Measurements from ENCODE around the gene CDH13.

Gene CDH13

DNA sequence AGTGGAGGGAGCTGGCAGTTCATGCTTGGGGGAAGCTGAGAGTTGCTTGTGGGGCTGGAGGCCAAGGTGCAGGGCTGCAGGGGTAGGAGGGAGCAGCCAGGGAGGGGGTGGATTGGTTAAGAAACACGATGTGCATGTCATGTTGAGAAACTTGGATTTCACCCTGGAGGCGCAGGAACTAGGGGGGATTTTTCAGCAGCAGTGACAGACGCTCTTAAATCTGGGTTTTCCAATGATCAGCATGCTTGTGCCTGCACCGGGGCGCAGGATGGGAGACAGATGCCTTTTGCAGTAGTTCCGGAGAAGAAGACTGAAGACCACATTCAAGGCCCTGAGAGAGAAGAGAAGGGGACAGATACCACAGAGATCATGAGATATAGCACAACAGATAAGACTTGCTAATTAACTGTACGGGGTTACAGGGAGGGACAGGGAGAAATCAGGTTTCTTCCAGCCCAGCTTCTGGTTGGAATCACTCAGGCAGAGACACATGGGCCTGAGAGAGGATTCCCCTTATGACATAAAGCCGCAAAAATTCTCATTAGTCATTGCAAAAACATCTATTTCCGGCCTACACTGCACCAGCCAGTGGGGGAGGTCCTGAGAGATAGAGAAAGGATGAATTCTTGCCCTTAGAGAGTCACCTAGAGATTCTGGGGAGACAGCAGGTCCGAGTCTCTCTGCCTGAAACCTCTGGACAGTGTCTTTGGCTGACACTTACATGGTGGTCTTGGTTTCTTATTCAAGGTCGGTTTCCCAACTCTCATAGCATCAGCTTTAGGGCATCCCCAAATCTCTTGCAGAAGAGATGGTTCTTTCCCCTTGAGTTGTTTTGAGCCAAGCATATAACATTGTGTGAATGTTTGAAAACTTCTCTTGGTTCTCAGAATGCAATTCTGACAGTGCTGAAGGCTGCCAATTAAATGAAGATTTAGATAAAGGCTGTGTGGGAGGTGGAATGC is 27.1 kb downstream of the CDH13 start:
- DNase-seq: peak; percentile 71

DNA sequence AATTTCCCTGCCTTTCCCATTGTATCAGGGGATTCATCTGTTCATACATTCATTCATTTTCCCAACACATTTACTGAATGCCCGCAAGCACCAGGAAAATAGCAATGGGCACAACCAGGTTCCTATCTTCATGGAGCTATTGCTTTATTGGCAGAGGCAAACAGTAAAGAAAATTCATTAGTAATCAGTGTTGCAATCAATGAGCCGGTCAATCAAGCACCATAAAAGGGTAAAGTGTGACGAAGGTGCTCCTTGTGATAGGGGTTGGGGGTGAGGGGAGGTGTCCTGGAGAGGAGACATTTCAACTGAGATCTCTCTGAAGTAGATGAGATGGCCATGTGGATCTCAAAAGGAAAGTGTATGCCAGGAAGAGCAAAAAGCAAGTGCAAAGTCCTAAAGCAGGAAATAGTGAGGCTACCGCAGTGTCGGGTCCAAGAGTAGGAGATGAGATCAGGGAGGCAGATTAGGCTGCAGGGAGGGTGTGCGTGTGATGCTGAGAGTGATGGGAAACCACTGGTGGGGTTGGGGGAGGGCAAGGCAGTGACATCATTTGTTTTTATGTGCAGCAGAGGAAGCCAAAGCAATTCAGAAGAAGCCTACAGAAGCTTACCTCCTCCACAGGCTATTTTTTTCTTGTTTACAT is 28.4 kb downstream of the CDH13 start:
- DNase-seq: peak; percentile 69

DNA sequence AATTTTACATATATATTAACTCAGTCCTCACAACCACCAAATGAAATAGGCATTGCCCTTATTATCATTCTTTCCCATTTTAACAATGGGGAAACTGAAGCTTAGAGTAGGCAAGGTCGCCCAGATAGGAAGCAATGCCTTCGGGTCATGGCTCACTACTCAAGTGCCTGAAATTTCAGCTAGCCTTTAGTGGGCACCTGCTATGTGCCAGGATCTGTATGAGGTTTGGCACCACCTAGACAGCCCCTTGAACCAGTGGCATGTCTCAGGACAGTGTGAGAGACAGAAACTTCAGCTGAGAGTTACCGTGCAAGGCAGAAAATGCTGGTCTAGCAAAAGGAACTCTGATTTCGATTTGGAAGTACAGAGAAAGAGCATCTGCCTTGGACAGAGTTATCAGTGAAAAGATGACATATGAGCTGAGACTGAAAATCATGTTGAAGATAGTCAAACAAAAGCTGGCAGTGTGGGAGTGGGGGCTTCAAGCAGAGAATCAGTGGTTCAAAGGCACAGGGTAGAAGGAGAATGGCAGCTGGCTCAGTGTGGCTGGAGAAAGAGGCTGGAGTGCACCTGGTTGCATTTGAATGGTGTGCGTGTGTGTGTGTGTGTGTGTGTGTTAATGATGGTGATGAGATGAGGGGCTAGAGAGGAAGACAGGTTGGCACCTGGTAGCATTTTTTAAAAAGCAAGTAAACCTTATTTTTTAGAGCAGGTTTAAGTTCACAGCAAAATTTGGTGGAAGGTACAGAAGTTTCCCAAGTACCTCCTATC is 29.1 kb downstream of the CDH13 start:
- no peak for DNase-seq

DNA sequence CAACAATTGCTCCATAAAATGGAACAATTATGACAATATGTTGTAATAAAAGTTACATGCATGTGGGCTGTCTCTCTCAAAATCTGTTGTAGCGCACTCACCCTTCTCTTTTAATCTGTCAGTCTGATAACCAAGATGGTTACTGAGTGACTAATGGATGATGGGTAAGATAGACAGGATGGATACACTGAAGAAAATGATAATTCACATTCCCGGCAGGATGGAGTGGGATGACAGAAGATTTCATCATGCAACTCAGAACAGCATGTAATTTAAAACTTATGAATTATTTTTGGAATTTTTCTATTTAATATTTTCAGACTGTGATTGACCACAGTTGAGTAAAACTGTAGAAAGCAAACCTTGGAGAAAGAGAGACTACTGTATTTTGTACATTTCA is 30.5 kb downstream of the CDH13 start:
- no peak for DNase-seq

DNA sequence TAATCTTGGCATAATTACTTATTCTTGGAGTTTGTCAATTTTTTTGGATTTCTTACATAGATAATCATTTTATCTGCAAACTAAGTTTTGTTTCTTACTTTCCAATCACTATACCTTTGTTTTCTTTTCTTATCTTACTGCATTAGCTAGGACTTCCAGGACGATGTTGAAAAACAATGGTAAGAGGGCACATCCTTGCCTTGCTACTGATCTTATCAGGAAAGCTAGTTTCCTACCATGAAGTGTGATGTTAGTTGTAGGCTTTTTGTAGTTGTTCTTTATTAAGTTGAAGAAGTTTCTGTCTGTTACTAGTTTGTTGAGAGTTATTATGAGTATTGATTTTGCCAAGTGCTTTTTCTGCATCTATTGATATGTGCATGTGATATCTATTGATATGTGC is 31.0 kb downstream of the CDH13 start:
- no peak for DNase-seq

DNA sequence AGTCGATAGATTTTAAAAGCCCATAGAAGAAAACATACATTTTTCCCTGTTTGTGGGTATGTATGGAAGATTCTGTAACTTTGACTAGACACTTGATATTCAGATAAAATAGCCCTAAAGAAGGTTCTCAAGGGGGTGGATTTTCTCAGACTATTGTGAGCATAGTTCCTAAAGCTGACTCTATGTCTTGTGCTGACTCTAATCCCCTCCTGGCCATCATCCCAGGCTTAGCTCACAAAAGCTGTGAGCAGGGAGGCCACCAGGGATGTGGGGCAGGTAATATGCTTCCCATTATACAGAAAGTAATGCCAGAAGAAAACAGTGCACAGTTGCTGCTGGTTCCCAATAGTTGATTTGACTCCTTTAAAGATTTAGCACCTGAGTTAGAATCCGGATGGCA is 32.0 kb downstream of the CDH13 start:
- DNase-seq: no peak

DNA sequence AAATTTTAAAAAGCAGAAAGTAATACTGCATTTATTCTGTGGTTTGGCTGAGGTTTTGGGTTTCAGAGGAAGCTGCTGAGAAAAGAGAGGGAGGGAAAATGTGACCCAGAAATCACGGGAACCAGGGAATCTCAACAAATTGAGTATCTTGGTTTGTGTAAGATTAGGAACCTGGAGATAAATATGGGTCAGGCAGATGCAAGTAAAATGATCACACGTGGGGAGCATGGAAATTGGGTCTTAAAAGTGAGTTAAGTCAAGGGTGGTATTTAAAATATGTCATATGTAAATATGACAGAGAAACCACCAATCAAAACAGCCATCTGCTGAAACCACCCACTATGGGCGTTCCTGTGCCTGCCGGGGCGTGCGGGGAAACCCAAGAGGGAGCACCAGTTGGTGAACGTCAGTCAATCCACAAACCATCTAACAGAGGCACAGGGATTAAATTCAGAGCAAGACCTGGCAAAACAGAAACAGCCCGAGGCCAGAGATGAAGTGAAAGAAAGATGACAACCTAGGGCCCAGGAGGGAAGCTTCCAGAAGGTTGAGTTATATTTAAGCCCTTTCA is 33.4 kb downstream of the CDH13 start:
- no peak for DNase-seq

DNA sequence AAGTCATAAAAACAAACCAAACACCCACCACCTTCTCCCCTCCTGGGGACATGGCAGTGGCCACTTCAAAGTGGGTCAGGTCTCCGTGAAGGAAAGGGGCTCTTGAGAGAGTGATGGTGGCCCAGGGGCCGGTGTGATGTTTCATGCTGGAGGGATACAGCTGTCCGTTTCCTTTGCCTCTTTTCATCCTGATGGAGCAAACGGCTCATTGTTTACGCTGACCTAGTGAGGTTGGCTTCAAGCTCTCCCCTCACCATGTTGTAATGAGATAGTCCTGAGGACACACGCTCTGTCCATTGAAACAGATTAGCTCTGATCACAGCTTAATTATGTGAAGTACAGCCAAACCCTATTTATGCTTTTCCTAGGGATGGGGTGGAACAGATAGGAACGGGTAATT is 34.2 kb downstream of the CDH13 start:
- no peak for DNase-seq

DNA sequence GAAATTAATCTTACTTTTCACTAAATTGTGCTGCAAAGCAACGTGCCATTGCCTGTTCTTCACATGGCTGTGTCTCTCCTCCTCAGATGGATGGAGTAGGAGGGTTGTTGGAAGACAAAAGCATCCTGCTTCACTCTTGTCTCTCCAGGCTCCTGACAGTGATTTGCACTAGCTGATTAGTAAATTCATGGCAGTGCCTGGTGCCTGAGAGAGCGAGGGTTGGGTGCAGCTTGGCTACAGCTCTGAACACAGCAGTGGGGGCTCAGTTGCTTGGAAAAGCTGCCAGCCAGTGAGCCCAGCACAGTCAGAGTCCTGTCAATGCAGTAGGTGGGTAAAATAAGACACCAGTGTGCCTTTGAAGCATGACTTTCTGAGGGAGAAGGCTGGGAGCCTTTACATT is 37.4 kb downstream of the CDH13 start:
- no peak for DNase-seq

DNA sequence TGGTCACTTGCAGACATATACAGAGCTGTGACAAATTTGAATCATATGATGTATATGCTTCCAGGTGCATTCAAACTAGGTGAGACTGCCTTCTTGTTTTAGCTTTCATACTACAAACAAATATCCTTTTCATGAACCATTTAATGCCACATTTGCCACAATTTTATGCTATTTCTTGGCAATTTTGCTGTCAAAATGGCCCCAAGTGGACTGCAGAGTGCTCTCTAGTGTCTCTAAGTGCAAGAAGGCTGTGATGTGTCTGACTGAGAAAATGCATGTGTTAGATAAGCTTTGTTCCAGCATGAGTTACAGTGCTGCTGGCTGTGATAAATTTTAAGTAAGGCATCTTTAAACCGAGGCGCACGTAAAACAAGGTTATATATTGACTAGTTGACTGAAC is 38.3 kb downstream of the CDH13 start:
- DNase-seq: no peak

DNA sequence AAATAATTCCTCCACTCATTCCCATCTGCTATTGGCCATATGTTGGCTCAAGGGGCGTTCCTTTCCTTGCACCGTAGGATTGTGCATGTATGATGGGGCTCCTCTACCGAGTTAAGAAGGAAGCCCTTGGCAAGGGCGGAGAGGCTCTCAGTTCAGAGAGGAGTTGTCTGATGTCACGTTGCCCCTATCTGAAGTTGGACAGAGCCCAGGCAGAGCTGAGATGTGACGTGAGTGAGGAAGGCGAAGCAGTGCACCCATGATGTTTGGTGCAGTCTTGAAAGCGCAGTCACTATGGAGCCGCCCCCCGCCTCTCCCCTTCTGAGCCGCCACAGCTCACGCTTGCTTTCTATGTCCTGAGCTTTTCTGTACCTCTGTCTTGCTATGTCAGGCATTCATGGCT is 40.7 kb downstream of the CDH13 start:
- no peak for DNase-seq

DNA sequence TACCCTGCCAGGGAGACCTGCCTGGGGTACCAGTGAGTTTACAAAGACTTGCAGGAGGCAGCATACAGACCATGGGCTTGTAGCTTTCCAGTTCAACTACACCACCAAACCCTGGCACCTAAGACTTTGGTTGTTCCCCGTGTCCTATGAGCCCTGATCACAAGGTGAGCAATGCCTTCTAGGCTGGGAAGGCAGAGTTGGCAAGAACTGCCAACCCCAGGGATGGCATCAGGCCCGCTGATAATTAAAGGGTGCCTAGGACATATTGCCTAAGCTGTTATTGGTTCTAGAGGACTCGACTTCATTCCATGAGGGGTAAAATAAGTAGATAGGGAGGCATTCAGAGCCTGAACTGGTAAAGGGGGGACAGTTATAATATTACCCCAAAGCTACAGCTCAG is 41.3 kb downstream of the CDH13 start:
- DNase-seq: no peak

DNA sequence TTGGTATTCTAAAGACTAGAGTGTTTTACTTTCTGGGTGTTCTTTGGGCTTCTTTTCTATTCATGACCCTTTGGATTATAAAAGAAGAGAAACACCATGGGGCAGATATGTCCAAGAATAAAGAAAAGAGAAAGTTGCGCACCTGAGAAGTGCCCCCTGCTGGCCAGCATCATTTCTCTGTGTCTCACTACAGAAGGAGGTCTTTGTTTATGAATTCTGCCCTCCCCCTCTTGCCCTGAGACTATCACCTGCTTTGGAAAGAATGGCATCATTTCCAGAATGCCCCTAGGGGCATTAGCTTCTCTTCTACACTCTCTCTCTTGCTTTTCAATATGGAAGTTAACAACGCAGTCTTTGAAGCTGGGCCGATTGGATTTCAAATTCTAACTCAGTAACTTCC is 45.0 kb downstream of the CDH13 start:
- DNase-seq: no peak

DNA sequence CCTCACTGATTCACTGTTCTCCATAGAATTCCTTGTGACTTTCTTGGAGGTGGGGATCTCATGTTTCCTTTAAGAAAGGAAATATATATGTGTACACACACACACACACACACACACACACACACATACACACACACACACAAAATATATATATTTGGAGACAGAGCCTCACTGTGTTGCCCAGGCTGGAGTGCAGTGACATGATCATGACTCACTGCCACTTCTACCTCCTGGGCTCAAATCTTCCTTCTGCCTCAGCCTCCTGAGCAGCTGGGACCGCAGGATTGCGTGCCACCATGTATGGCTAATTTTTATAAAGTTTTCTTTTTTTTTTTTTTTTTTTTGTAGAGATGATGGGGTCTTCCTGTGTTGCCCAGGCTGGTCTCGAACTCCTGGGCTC is 45.9 kb downstream of the CDH13 start:
- no peak for DNase-seq

DNA sequence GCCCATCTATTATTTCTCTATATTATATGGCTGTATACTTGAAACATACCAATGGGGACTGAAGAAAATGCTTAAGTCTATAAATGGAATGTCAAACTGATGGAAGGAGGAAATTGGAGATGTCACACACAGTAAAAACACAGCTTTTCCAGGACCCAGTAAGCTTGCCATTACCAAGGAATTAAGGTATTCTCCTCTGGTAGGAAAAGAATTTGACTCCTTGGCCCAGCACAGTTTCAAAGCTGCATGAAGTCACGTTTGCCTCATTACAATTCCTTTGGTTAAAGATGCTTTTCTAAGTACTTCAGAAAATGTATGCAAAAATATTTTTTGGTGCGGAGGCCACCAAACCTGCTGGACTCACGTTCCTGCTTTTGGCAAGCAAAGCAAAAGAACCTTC is 48.5 kb downstream of the CDH13 start:
- no peak for DNase-seq

DNA sequence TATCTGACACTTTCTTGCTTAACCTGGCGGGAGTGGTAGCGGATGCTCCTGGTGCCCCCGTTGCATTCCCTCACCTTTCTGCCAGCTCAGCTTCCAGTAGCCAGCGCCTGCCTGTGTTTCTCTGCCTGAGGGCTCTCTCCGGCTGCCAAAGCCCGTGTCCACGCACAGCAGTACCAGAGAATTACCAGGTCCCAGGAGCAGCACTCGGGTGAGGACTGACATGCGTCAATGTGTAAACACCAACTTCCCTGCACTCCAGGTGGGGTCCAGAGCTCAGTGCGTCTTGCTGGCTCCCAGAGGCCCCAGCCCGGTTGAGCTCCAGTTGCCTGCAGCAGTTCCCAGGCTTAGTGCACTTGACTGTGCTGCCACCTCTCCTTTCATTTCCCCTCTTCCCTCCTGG is 54.8 kb downstream of the CDH13 start:
- no peak for DNase-seq

DNA sequence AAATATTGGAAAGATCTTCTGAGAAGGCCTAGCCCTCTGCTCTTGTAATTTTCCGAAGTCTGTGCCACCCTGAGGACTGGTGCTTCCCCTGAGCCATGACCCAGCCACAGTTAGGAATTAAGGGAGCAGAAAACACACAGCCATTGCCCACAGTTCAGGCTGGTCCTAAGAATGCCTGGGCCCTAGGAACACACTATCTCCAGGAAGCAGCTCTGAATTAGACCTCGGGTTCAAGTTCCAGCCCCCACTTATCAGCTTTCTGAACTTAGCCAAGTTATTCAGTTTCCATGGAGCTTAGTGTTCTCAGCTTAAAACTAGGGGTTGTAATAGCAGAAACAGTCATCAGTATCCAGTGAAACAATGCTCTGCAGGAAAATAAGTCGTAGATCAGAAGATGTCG is 56.0 kb downstream of the CDH13 start:
- DNase-seq: no peak

DNA sequence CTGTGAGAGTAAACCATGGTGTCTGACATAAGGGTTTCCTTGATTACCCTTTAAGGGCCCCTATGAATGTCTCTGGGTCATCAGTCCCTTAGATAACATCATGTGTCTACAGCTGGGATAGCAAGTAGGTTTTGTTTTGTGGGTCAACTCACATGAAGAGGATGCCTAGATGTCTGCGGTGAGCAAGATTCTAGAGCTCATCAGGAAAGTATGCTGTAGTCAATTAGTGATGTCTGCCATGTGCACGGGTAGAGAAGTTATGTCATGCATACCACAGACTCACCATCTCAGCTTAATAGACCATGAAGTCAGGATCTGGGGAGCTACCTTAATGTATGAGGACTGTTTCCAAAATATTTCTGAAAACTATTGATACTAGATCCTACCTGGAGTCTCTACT is 57.5 kb downstream of the CDH13 start:
- no peak for DNase-seq

DNA sequence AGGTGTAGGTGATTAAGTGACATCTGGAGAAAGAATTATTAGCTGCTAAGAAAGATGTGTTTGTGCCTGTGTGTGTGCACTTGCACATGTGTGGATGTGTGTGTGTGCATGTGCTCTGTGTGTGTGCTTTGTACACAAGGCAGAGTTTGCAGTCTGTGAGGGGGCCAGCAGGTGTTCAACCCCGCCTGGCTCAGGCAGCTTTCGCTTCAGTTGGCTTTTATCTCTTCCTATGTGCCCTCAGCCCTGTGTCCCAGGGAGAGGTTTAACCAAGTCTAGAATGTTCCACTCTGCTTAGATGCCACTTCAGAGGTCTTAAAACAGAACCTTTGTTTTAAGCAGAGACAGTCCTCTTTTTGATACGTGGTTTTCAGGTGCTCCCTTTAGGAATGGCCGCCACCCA is 58.8 kb downstream of the CDH13 start:
- no peak for DNase-seq

DNA sequence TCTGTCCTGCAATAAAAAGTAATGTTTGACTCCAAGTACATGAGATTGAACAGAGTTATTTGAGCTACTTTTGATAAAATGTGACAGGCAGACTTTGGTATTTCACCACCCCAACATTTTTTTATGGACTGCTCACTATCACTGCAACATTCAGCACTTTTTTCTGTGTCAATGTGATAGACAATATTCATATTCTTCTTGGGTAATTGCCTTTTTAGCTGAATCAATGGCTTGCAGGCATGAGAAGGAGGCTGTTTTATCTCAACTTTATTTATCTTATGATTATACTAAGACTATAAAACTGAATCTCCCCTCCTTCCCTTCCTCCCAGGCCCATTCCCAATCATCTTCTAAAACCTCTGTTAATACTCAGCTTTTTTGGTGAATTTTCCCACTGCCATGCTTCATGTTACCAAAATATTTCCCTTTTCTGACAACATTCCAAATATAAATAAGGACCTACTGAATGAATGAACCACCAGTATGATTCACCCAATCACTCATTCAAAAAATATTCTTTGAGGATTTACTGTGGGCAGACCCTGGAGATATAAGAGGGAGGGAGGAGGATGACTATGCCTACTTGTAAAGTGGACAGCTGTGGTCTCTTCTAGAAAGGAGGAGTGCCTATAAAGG is 67.6 kb downstream of the CDH13 start:
- no peak for DNase-seq

DNA sequence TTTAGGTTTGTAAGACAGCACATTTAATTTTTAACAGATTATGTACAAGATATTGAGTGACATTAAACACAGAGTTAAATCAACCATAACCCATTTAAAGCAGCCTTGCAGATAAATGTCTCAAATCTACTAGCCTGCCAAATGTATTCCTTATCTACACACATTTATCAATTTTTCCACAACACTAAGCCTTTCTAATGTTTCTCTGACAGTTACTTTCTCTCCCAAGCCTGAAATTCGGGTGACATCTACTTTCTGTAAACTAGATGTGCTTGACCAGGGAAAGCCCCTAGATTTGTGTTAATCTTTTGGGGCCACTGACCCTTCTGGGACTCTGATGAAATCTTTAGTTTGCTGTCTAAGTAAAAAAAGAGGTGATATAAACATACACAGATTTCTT is 69.0 kb downstream of the CDH13 start:
- DNase-seq: no peak

DNA sequence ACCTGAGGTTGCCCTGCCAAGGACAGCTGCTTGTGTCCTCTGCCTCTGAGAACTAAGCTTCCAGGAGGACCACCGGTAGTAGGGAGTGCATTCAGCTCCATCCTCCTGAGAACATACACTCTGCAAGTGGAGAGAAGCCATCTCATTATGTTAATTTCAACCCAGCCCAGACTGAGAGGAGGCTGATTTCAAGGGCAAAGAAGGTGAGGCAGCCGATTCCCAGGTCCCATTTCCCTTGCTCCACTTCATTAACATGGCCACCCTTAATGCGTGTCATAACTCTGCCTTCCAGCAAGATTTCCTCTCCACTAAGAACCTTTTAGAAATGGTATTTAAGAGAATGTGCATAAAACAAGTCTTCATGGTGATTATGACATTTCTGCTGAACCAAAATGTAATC is 72.5 kb downstream of the CDH13 start:
- DNase-seq: no peak
